ENCODE measurements around the gene TSEN54.

DNA sequence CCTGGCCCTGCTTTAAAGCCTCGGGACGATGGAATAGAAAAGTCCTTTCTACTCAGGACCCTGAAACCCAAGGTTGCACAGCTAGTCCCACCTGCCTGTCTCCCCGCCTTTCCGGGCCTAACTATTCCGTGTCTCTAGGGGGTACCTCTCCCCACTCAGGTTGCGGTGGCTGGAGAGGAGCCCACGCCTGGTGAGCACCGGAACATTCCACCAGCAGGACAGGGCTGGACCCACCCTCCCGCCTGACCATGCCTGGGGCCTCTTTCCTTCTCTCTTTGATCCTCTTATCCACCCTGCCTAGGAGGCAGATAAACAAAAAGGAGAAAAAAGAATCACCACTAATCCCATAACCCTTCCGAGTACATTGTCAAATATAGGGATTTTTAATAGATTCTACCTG lies 20.0 kb downstream of the TSEN54 start:
- TF ChIP-seq ZNF274 (IDR thresholded peaks at IDR 0.05; ENCODE audit: low read depth, low read length) (no peak), YY1 (IDR thresholded peaks at IDR 0.05; ENCODE audit: insufficient read depth, insufficient read length) (no peak)

Data from NT2/D1 (cell line).